Measurements from ENCODE around the gene PSMC6.

PSMC6 gene

DNA sequence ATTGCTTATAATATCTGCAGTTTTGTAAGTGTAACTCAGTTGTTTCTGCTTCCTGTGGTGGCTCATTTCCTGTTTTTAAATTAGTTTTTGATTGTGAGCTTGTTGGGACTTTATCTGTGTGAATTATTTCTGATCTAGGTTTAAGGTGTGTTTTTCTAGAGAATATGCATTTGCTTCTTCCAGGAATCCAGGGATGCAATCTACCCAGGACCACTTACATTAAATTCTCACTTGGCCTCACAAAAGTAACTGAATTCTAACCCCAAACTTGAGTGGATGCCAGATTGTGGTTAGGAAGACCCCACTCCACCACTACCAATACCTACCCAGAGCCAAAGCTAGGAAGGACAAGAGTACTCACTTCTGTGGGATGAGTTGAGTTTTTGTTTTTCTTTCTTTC is 34.9 kb downstream of the PSMC6 start:
- no peak overlapping the region for H2AFZ ChIP-seq (ENCODE audit: low read length)
- H4K8ac ChIP-seq (ENCODE audit: low read depth, low read length), result no peak overlapping the region
- no peak overlapping the region for H3K4ac ChIP-seq (ENCODE audit: low read length)
- no peak overlapping the region for H3K4me3 ChIP-seq (ENCODE audit: low read length in 2 of 2)
- no peak overlapping the region for H2BK15ac ChIP-seq (ENCODE audit: low read length)
- no peak overlapping the region for H2BK120ac ChIP-seq (ENCODE audit: low read depth, low read length)
- H4K91ac ChIP-seq (ENCODE audit: low read depth, low read length, poor library complexity), result no peak overlapping the region
- H3K9me3 ChIP-seq (replicated peaks in 1 of 2; ENCODE audit: control insufficient read depth in 2 of 2, insufficient read depth in 1 of 2, low read depth in 1 of 2, low read length in 2 of 2), result no peaks in the 10 kb centered on the region
- no peak overlapping the region for H3K14ac ChIP-seq (ENCODE audit: low read length)
- no peak overlapping the region for H3K27ac ChIP-seq (replicated peaks; ENCODE audit: low read length)
- H3K4me1 ChIP-seq (ENCODE audit: control insufficient read depth in 2 of 2, insufficient read depth in 1 of 2, low read depth in 1 of 2, low read length in 2 of 2), result no peaks in the 10 kb centered on the region
- H3K36me3 ChIP-seq (replicated peaks in 1 of 2; ENCODE audit: control insufficient read depth in 2 of 2, insufficient read depth in 2 of 2, low read length in 2 of 2), result peaks cover 0 to 38% of the 10 kb centered on the region in 2 donors
- peaks cover 2% of the 10 kb centered on the region for H3K79me1 ChIP-seq (ENCODE audit: low read depth, low read length)
- H2BK5ac ChIP-seq (ENCODE audit: low read length), result no peak overlapping the region
- no peaks in the 10 kb centered on the region for H3K27me3 ChIP-seq (ENCODE audit: control insufficient read depth in 3 of 3, insufficient read depth in 3 of 3, low read depth in 1 of 3, low read length in 3 of 3)
- no peak for DNase-seq (ENCODE audit: low spot score)
- no peak overlapping the region for H3K18ac ChIP-seq (ENCODE audit: low read length)
- no peak overlapping the region for H3K23ac ChIP-seq (ENCODE audit: low read depth, low read length, poor library complexity)
- H3K9ac ChIP-seq (ENCODE audit: low read depth, low read length, poor library complexity), result no peak overlapping the region
- H2AK5ac ChIP-seq (ENCODE audit: low read depth, low read length), result no peak overlapping the region
- no peak overlapping the region for H3K4me2 ChIP-seq (ENCODE audit: insufficient read depth, low read length, poor library complexity, severe bottlenecking)
- no peak overlapping the region for H2BK12ac ChIP-seq (ENCODE audit: low read length)

DNA sequence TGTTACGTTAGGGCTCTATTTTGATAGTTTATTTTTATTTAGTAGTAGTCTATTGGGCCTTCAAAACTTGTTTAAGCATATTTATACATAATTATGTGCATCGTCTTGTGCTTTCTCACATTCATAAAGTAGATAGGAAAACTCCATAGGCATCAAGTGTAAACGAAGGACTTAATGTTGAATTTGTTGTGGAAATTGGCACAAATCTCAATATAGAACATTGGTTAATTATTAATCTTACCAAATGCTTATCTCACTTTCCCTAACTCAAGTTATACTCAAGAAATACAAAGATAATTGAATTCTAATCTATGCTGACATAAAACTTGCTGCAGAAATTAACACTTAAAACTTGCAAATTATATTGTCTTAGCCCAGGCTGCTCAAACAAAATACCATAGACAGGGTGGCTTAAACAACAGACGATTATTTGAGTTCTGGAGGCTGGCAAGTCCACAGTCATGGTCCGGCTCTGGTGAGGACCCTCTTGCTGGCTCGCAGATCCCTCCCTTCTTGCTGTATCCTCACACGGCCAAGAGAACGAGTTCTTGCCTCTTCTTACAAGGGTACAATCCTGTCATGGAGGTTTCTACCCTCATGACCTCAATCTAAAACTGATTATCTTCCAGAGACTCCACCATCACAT is 41.8 kb downstream of the PSMC6 start:
- Histone ChIP-seq H3K79me1 (ENCODE audit: low read depth, low read length) (no peaks in the 10 kb centered on the region), H3K4me1 (ENCODE audit: control insufficient read depth in 2 of 2, insufficient read depth in 1 of 2, low read depth in 1 of 2, low read length in 2 of 2) (no peaks in the 10 kb centered on the region), H3K18ac (ENCODE audit: low read length) (no peak overlapping the region), H2BK120ac (ENCODE audit: low read depth, low read length) (no peak overlapping the region), H3K9me3 (replicated peaks in 1 of 2; ENCODE audit: control insufficient read depth in 2 of 2, insufficient read depth in 1 of 2, low read depth in 1 of 2, low read length in 2 of 2) (no peaks in the 10 kb centered on the region), H3K9ac (ENCODE audit: low read depth, low read length, poor library complexity) (no peak overlapping the region), H3K27me3 (ENCODE audit: control insufficient read depth in 3 of 3, insufficient read depth in 3 of 3, low read depth in 1 of 3, low read length in 3 of 3) (peaks cover 0 to 2% (median 0%) of the 10 kb centered on the region in 3 experiments), H3K27ac (replicated peaks; ENCODE audit: low read length) (no peak overlapping the region), H2AK5ac (ENCODE audit: low read depth, low read length) (no peak overlapping the region), H3K4me2 (ENCODE audit: insufficient read depth, low read length, poor library complexity, severe bottlenecking) (no peak overlapping the region), H3K23ac (ENCODE audit: low read depth, low read length, poor library complexity) (no peak overlapping the region), H2BK15ac (ENCODE audit: low read length) (no peak overlapping the region), H3K14ac (ENCODE audit: low read length) (no peak overlapping the region), H2BK5ac (ENCODE audit: low read length) (no peak overlapping the region), H3K36me3 (replicated peaks in 1 of 2; ENCODE audit: control insufficient read depth in 2 of 2, insufficient read depth in 2 of 2, low read length in 2 of 2) (peaks cover 4 to 79% of the 10 kb centered on the region in 2 donors), H2BK12ac (ENCODE audit: low read length) (no peak overlapping the region), H2AFZ (ENCODE audit: low read length) (no peak overlapping the region), H3K4ac (ENCODE audit: low read length) (no peak overlapping the region), H4K8ac (ENCODE audit: low read depth, low read length) (no peak overlapping the region), H4K91ac (ENCODE audit: low read depth, low read length, poor library complexity) (no peak overlapping the region), H3K4me3 (ENCODE audit: low read length in 2 of 2) (no peak overlapping the region)
- no CpG with 5 or more reads among the region's 8 CpGs for WGBS, 2 donors (ENCODE audit: extremely low coverage in 2 of 2, insufficient read length in 2 of 2, insufficient replicate concordance in 1 of 2)
- DNase-seq (ENCODE audit: low spot score), result no peak

DNA sequence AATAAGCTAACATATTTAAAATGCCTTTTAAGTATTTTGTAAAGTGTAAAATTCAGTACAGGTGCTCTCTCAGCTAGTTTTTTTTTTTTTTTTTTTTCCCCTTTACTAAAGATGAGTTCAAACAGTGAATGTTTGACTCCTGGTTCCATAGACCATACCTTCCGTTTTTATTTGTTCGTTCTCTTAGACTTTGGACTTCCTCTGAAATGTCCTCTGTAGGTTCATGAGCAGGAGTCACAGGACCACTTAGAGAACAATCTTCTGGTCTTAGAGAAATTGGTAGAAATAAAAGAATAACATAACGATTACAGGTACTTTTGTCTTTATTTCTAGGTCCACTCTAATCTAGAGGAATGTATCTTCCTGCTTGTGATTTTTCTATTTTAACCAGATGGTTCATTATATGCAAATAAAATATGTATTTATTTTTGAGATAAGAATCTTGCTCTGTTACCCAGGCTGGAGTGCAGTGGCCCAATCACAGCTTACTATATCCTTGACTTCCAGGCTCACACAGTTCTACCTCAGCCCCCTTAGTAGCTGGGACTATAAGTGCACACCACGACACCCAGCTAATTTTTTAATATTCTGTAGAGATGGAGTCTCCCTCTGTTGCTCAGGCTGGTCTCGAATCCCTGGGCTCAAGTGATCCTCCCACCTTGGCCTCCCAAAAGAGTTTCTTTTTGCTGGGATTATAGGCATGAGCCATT is 48.8 kb downstream of the PSMC6 start:
- Histone ChIP-seq H3K4me1 (ENCODE audit: control insufficient read depth in 2 of 2, insufficient read depth in 1 of 2, low read depth in 1 of 2, low read length in 2 of 2) (no peaks in the 10 kb centered on the region), H4K8ac (ENCODE audit: low read depth, low read length) (no peak overlapping the region), H3K9me3 (replicated peaks in 1 of 2; ENCODE audit: control insufficient read depth in 2 of 2, insufficient read depth in 1 of 2, low read depth in 1 of 2, low read length in 2 of 2) (no peaks in the 10 kb centered on the region), H2BK120ac (ENCODE audit: low read depth, low read length) (no peak overlapping the region), H2BK12ac (ENCODE audit: low read length) (no peak overlapping the region), H3K4me3 (ENCODE audit: low read length in 2 of 2) (no peak overlapping the region), H3K27ac (replicated peaks; ENCODE audit: low read length) (no peak overlapping the region), H3K79me1 (ENCODE audit: low read depth, low read length) (no peaks in the 10 kb centered on the region), H3K23ac (ENCODE audit: low read depth, low read length, poor library complexity) (no peak overlapping the region), H3K9ac (ENCODE audit: low read depth, low read length, poor library complexity) (no peak overlapping the region), H3K18ac (ENCODE audit: low read length) (no peak overlapping the region), H3K4me2 (ENCODE audit: insufficient read depth, low read length, poor library complexity, severe bottlenecking) (no peak overlapping the region), H3K14ac (ENCODE audit: low read length) (no peak overlapping the region), H2AK5ac (ENCODE audit: low read depth, low read length) (no peak overlapping the region), H4K91ac (ENCODE audit: low read depth, low read length, poor library complexity) (no peak overlapping the region), H3K27me3 (ENCODE audit: control insufficient read depth in 3 of 3, insufficient read depth in 3 of 3, low read depth in 1 of 3, low read length in 3 of 3) (no peaks in the 10 kb centered on the region), H2BK15ac (ENCODE audit: low read length) (no peak overlapping the region), H3K4ac (ENCODE audit: low read length) (no peak overlapping the region), H2BK5ac (ENCODE audit: low read length) (no peak overlapping the region), H2AFZ (ENCODE audit: low read length) (no peak overlapping the region), H3K36me3 (replicated peaks in 1 of 2; ENCODE audit: control insufficient read depth in 2 of 2, insufficient read depth in 2 of 2, low read length in 2 of 2) (peaks cover 4 to 49% of the 10 kb centered on the region in 2 donors)
- no CpG with 5 or more reads among the region's 5 CpGs for WGBS, 2 donors (ENCODE audit: extremely low coverage in 2 of 2, insufficient read length in 2 of 2, insufficient replicate concordance in 1 of 2)
- no peak for DNase-seq (ENCODE audit: low spot score)

DNA sequence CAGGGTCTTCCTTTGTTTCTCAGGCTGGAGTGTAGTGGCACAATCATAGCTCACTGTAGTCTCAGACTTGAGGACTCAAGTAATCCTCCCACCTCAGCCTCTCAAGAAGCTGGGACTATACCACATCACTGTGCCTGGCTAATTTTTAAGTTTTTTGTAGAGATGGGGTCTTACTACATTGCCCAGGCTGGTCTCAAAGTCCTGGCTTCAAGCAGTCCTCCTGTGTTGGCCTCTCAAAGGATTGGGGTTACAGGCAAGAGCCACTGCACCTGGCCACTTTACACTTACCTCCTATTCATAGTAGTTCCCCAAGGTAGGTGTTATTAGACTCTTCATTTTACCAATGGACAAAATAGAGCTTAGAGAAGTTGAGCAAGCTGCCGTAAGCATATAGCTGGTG is 52.1 kb downstream of the PSMC6 start:
- H3K4me2 ChIP-seq (ENCODE audit: insufficient read depth, low read length, poor library complexity, severe bottlenecking), result no peak overlapping the region
- H3K23ac ChIP-seq (ENCODE audit: low read depth, low read length, poor library complexity), result no peak overlapping the region
- no peak overlapping the region for H3K4me3 ChIP-seq (ENCODE audit: low read length in 2 of 2)
- H4K8ac ChIP-seq (ENCODE audit: low read depth, low read length), result no peak overlapping the region
- no peak overlapping the region for H2AFZ ChIP-seq (ENCODE audit: low read length)
- no peaks in the 10 kb centered on the region for H3K9me3 ChIP-seq (replicated peaks in 1 of 2; ENCODE audit: control insufficient read depth in 2 of 2, insufficient read depth in 1 of 2, low read depth in 1 of 2, low read length in 2 of 2)
- H2BK5ac ChIP-seq (ENCODE audit: low read length), result no peak overlapping the region
- no peak overlapping the region for H2BK120ac ChIP-seq (ENCODE audit: low read depth, low read length)
- H3K27ac ChIP-seq (replicated peaks; ENCODE audit: low read length), result no peak overlapping the region
- no peaks in the 10 kb centered on the region for H3K27me3 ChIP-seq (ENCODE audit: control insufficient read depth in 3 of 3, insufficient read depth in 3 of 3, low read depth in 1 of 3, low read length in 3 of 3)
- no peak overlapping the region for H3K9ac ChIP-seq (ENCODE audit: low read depth, low read length, poor library complexity)
- peaks cover 4 to 54% of the 10 kb centered on the region in 2 donors for H3K36me3 ChIP-seq (replicated peaks in 1 of 2; ENCODE audit: control insufficient read depth in 2 of 2, insufficient read depth in 2 of 2, low read length in 2 of 2)
- DNase-seq (ENCODE audit: low spot score), result no peak
- H3K4ac ChIP-seq (ENCODE audit: low read length), result no peak overlapping the region
- no peak overlapping the region for H3K18ac ChIP-seq (ENCODE audit: low read length)
- H2BK12ac ChIP-seq (ENCODE audit: low read length), result no peak overlapping the region
- H4K91ac ChIP-seq (ENCODE audit: low read depth, low read length, poor library complexity), result no peak overlapping the region
- H2BK15ac ChIP-seq (ENCODE audit: low read length), result no peak overlapping the region
- H3K14ac ChIP-seq (ENCODE audit: low read length), result no peak overlapping the region
- WGBS, 2 donors (ENCODE audit: extremely low coverage in 2 of 2, insufficient read length in 2 of 2, insufficient replicate concordance in 1 of 2), result no CpG with 5 or more reads among the region's 1 CpG
- no peaks in the 10 kb centered on the region for H3K4me1 ChIP-seq (ENCODE audit: control insufficient read depth in 2 of 2, insufficient read depth in 1 of 2, low read depth in 1 of 2, low read length in 2 of 2)
- H3K79me1 ChIP-seq (ENCODE audit: low read depth, low read length), result no peaks in the 10 kb centered on the region
- H2AK5ac ChIP-seq (ENCODE audit: low read depth, low read length), result no peak overlapping the region

Data from neuronal stem cell (in vitro differentiated cells).